Testis (tissue), 3 donors: ENCODE measurements around the gene ZNF618. TPM values are rescaled to one million over a fixed set of nuclear protein-coding genes. Genes with fewer than 3 reads are reported as not detected.

Experiments used
- DNase-seq: peaks from one replicate; pipeline ENCODE4 v3.0.0-alpha.2; 2019
- H3K27ac ChIP-seq, 2 donors: fragments of 200-600 bp; sonication (generic); one replicate each; pipeline ENCODE4 v1.5.1; 2019
- H3K27me3 ChIP-seq: fragments of 200-600 bp; sonication (generic); one replicate; pipeline ENCODE4 v1.5.1; 2019
- H3K36me3 ChIP-seq: fragments of 200-600 bp; sonication (generic); one replicate; pipeline ENCODE4 v1.5.1; 2017; ENCODE audit warnings: low read depth; ENCODE audit errors: missing control alignments
- H3K4me1 ChIP-seq: fragments of 200-600 bp; sonication (generic); one replicate; pipeline ENCODE4 v1.5.1; 2019
- H3K4me3 ChIP-seq, 2 donors: fragments of 200-600 bp; sonication (generic); one replicate each; pipeline ENCODE4 v1.5.1; 2017 to 2019
- H3K9me3 ChIP-seq: fragments of 200-600 bp; sonication (generic); one replicate; pipeline ENCODE4 v1.5.1; 2017
- POLR2A ChIP-seq: fragments of 450-650 bp; IDR thresholded peaks from one replicate; pipeline ENCODE4 v1.6.1; 2017; ENCODE audit warnings: antibody characterized with exemption, mild to moderate bottlenecking, moderate library complexity
- WGBS, 2 donors: methylation state at CpG; one replicate each; pipeline ENCODE4 v1.1.5; 2018; 5-methylcytosine and 5-hydroxymethylcytosine counted together
- intact Hi-C: fragments of 100-400 bp; cut with DNase I; formaldehyde crosslinking; loops from one replicate; pipeline ENCODE4 v1.15.1; 2023; ENCODE audit warnings: low total_unique reads
- polyA plus RNA-seq: library from polyadenylated mRNA; stranded (reverse); fragments of 350-450 nt; fragmentation: Illumina TruSeq; extraction: RNeasy Lipid Tissue Mini Kit (QIAGEN cat#74804); gene quantifications from one replicate; pipeline ENCODE4 v1.2.3, GENCODE V29; 2014; ENCODE audit warnings: low read depth, low replicate concordance; ENCODE audit not compliant: insufficient read depth
- total RNA-seq, 2 donors: library from RNA; depleted of rRNA; stranded (reverse); fragments of >200 nt; gene quantifications; one replicate each; pipeline ENCODE4 v1.2.3, GENCODE V29; 2016
- TF ChIP-seq, protein P1 (sequence below), 3 experiments: fragments of 450-650 bp in 2 of 3; fragments of 200-600 bp in 1 of 3; sonication (generic) in 1 of 3; IDR thresholded peaks; one replicate each; pipeline ENCODE4 v1.5.1; 2016 to 2019; ENCODE audit warnings: antibody characterized with exemption in 3 of 3, mild to moderate bottlenecking in 2 of 3, moderate library complexity in 1 of 3

Gene ZNF618
- total and polyA plus RNA-seq, 3 donors from 2014 or later, result 6.8 to 15.2 (median 14.6) TPM

DNA sequence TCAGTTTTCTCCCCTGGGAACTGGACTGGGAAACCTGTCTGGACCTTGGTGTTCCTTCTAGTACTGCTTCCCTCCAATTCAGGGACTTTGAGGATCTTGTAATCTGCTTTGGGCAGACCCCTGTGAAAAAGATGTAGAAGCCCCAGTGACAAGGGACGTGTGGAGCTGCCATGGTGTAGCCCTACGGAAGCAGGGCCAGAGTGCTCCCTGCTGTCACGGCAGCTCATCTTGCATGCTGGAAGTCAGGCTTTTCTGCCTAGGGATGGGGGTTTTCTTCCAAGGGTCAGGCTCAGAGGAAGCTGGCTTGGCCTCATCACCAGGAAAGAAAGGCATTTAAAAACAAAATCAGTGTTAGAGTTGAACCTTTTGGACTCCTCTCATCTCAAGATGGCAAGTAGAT, 115.6 kb downstream of the ZNF618 start:
- no peak for DNase-seq
- intact Hi-C loops, result no loop called here
- WGBS, 2 donors, result 88 to 92% methylated on average over 3 of the region's 3 CpGs
- TF ChIP-seq, protein P1, sequence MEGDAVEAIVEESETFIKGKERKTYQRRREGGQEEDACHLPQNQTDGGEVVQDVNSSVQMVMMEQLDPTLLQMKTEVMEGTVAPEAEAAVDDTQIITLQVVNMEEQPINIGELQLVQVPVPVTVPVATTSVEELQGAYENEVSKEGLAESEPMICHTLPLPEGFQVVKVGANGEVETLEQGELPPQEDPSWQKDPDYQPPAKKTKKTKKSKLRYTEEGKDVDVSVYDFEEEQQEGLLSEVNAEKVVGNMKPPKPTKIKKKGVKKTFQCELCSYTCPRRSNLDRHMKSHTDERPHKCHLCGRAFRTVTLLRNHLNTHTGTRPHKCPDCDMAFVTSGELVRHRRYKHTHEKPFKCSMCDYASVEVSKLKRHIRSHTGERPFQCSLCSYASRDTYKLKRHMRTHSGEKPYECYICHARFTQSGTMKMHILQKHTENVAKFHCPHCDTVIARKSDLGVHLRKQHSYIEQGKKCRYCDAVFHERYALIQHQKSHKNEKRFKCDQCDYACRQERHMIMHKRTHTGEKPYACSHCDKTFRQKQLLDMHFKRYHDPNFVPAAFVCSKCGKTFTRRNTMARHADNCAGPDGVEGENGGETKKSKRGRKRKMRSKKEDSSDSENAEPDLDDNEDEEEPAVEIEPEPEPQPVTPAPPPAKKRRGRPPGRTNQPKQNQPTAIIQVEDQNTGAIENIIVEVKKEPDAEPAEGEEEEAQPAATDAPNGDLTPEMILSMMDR (IDR thresholded peaks at IDR 0.05), result no peak
- no peak for TF ChIP-seq POLR2A
- Histone ChIP-seq H3K4me1 (peaks cover 31% of the 10 kb centered on the region), H3K4me3 (no peak overlapping the region), H3K36me3 (no peaks in the 10 kb centered on the region), H3K27me3 (no peaks in the 10 kb centered on the region), H3K9me3 (no peaks in the 10 kb centered on the region), H3K27ac (no peak overlapping the region)

DNA sequence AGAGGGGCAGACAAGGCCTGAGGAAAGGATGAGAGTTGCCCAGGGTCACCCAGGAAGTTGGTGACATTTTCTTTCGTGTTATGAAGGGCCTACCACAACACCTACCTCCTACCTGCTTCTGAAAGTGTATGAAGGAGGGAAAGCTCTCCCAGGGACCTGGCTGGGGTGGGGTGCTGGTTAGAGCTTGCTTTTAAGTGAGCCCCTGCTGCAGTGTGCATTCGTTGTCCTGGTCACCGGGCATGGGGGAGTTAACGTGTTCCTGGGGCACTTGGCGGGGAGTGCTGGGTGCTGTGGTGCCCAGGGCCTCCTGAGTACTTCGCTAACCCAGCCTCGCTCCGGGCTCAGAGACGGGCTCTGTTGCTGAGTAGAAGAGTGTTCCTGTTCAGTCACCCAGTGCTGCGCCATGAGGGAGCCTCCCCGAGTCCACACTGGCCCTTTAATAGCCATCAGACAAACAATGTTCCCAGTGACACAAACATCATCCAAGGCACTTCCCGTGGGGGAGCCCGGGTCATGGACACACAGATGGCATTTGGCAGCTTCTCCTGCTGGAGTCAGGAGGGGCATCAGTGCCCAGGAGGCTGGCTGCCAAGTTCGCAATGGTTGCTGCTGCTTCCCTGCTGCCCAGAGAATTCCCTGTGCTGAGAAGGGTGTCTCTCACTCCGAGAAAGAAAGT, 116.3 kb downstream of the ZNF618 start:
- H3K9me3 ChIP-seq, result no peaks in the 10 kb centered on the region
- TF ChIP-seq, protein P1 (IDR thresholded peaks at IDR 0.05), result no peak
- TF ChIP-seq POLR2A, result no peak
- H3K27ac ChIP-seq, result no peak overlapping the region
- H3K4me1 ChIP-seq, result peaks cover 31% of the 10 kb centered on the region
- H3K27me3 ChIP-seq, result no peaks in the 10 kb centered on the region
- H3K36me3 ChIP-seq, result no peaks in the 10 kb centered on the region
- no peak overlapping the region for H3K4me3 ChIP-seq
- DNase-seq, result peak; percentile 90
- WGBS, 2 donors, result 75 to 80% methylated on average over 10 to 15 of the region's 15 CpGs
- intact Hi-C loops, result no loop called here

DNA sequence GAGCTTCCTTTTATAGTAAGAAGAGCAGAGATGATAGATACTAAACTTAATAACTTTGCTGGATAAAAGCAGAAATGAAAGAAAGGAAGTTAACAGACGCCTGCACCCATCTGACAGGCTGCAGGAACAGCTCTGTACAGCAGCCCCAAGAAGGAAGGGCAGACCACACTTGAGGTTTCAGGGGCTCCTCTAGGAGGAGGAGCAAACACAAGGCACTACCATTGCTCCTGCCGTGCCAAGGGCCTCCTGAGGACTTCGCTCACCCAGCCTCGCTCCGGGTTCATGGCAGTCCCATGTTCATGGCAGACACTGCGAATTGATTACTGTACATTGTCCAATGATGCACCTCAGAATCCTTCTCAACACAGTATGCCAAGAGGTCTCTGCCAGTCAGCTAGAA, 116.9 kb downstream of the ZNF618 start:
- no peaks in the 10 kb centered on the region for H3K36me3 ChIP-seq
- TF ChIP-seq, protein P1 (IDR thresholded peaks at IDR 0.05), result no peak
- H3K27me3 ChIP-seq, result no peaks in the 10 kb centered on the region
- no peak overlapping the region for H3K4me3 ChIP-seq
- intact Hi-C loops, result no loop called here
- no peak overlapping the region for H3K27ac ChIP-seq
- WGBS, 2 donors, result 70 to 73% methylated on average over 5 to 6 of the region's 6 CpGs
- no peaks in the 10 kb centered on the region for H3K9me3 ChIP-seq
- no peak for DNase-seq
- peaks cover 31% of the 10 kb centered on the region for H3K4me1 ChIP-seq

DNA sequence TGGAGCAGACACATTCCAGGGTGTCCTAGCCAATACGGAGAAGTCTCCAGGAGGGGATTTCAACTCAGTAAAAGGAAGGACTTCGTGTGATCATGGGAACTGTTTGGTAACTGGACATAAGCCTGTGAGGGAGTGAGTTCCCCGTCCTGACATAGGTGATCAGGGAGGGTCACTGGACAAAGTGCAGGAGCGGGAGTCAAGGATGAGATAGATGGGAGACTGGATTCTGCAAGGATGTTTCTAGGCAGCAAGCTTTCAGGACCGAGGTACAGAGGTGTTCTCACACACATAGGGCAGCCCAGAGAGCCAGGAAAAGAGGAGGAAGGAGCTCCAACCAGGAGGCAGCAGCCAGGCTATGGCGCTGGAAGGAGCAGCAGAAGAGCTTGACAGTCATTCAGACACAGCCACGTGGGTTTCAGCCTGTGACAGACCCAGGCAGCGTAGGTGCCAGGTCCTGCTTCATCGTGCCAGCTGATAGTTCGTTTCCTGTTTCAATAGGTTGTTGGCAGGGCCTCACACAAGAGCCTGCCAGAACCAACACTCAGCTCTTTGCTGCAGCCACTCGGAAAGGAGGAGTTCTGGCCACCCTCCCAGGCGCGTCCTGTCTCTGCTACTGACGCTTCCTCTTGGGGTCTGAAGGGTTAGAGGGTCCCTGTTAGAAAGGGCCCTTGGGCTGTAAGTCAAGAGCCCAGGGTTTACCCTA, 117.9 kb downstream of the ZNF618 start:
- no peak overlapping the region for H3K4me3 ChIP-seq
- intact Hi-C loops, result no loop called here
- H3K36me3 ChIP-seq, result no peaks in the 10 kb centered on the region
- no peaks in the 10 kb centered on the region for H3K27me3 ChIP-seq
- TF ChIP-seq, protein P1 (IDR thresholded peaks at IDR 0.05), result no peak
- no peak for TF ChIP-seq POLR2A
- DNase-seq, result peak; percentile 89
- no peaks in the 10 kb centered on the region for H3K9me3 ChIP-seq
- no peak overlapping the region for H3K27ac ChIP-seq
- WGBS, 2 donors, result 36 to 42% methylated on average over 10 to 14 of the region's 14 CpGs
- H3K4me1 ChIP-seq, result peaks cover 31% of the 10 kb centered on the region
